ENCODE data around the gene ASCC3. TPM values are rescaled to one million over a fixed set of nuclear protein-coding genes. Genes with fewer than 3 reads are reported as not detected.

The ASCC3 gene
- total RNA-seq, 4 donors from 2014 or later = 18.1 to 26.3 (median 22.5) TPM

- TF ChIP-seq CTCF (IDR thresholded peaks at IDR 0.05; ENCODE audit: low read depth) = no peak
Observed at GRCh38 chr6:100751590-100751989, 129.5 kb downstream of the ASCC3 start.

- no peak for TF ChIP-seq CTCF (IDR thresholded peaks at IDR 0.05; ENCODE audit: low read depth)
Observed at GRCh38 chr6:100745419-100746041, 135.6 kb downstream of the ASCC3 start.

GRCh38 chr6:100740439-100740838 is 140.7 kb downstream of the ASCC3 start:
- no peak for TF ChIP-seq CTCF (IDR thresholded peaks at IDR 0.05; ENCODE audit: low read depth)

GRCh38 chr6:100731411-100731810 is 149.7 kb downstream of the ASCC3 start:
- TF ChIP-seq CTCF (IDR thresholded peaks at IDR 0.05; ENCODE audit: low read depth) = no peak

GRCh38 chr6:100730001-100730980 is 150.8 kb downstream of the ASCC3 start:
- no peak for TF ChIP-seq CTCF (IDR thresholded peaks at IDR 0.05; ENCODE audit: low read depth)

- TF ChIP-seq CTCF (IDR thresholded peaks at IDR 0.05; ENCODE audit: low read depth) = no peak
Observed at GRCh38 chr6:100726666-100727065, 154.5 kb downstream of the ASCC3 start.

GRCh38 chr6:100724696-100725095 is 156.4 kb downstream of the ASCC3 start:
- no peak for TF ChIP-seq CTCF (IDR thresholded peaks at IDR 0.05; ENCODE audit: low read depth)
